Mesenchymal stem cell (in vitro differentiated cells and primary cell): ENCODE results near the gene RAI2.

ENCODE experiments used
- DNase-seq: peaks from one replicate; pipeline ENCODE4 v3.0.0-alpha.2; 2013
- H2AFZ ChIP-seq: one replicate; pipeline ENCODE4 v1.6.1; 2013; ENCODE audit warnings: low read depth, mild to moderate bottlenecking, control low read depth, inconsistent platforms, low read length, moderate library complexity
- H2AK5ac ChIP-seq: 2 replicates; pipeline ENCODE4 v1.6.1; 2013; ENCODE audit warnings: low read length, moderate library complexity, mild to moderate bottlenecking, inconsistent platforms; ENCODE audit not compliant: severe bottlenecking
- H2BK120ac ChIP-seq: one replicate; pipeline ENCODE4 v1.6.1; 2013; ENCODE audit warnings: low read depth, mild to moderate bottlenecking, inconsistent platforms, low read length, moderate library complexity
- H2BK12ac ChIP-seq, 2 experiments: one replicate each; pipeline ENCODE4 v1.6.1; 2013; ENCODE audit warnings: inconsistent platforms in 2 of 2, low read length in 2 of 2, mild to moderate bottlenecking in 2 of 2, moderate library complexity in 2 of 2, control low read depth in 1 of 2
- H2BK15ac ChIP-seq: one replicate; pipeline ENCODE4 v1.6.1; 2013; ENCODE audit warnings: mild to moderate bottlenecking, low read depth, inconsistent platforms; ENCODE audit not compliant: poor library complexity, severe bottlenecking
- H2BK5ac ChIP-seq: 2 replicates; pipeline ENCODE4 v1.6.1; 2013; ENCODE audit warnings: low read depth, mild to moderate bottlenecking, low read length, control low read depth, inconsistent platforms; ENCODE audit not compliant: poor library complexity, severe bottlenecking
- H3K14ac ChIP-seq, 2 experiments: one replicate each; pipeline ENCODE4 v1.6.1; 2013; ENCODE audit warnings: inconsistent platforms in 2 of 2, low read length in 2 of 2, control low read depth in 1 of 2, mild to moderate bottlenecking in 1 of 2, moderate library complexity in 1 of 2
- H3K18ac ChIP-seq, 2 experiments: one replicate each; pipeline ENCODE4 v1.6.1; 2013; ENCODE audit warnings: inconsistent platforms in 2 of 2, low read length in 2 of 2, control low read depth in 1 of 2, low read depth in 1 of 2, mild to moderate bottlenecking in 1 of 2
- H3K23ac ChIP-seq, 2 experiments: one replicate each; pipeline ENCODE4 v1.6.1; 2013; ENCODE audit warnings: inconsistent platforms in 2 of 2, low read length in 2 of 2, mild to moderate bottlenecking in 2 of 2, moderate library complexity in 2 of 2, control low read depth in 1 of 2
- H3K27ac ChIP-seq: 2 replicates; pipeline ENCODE4 v1.5.1; 2013; ENCODE audit warnings: mild to moderate bottlenecking, moderate library complexity, low read length, control low read depth, inconsistent platforms; ENCODE audit not compliant: poor library complexity, severe bottlenecking
- H3K27me3 ChIP-seq, 2 experiments: 2 replicates each; pipeline versions ENCODE4 v1.6.1 to v1.7.0; 2013; ENCODE audit warnings: low read length in 2 of 2, mild to moderate bottlenecking in 2 of 2, moderate library complexity in 2 of 2, control low read depth in 1 of 2, inconsistent platforms in 1 of 2; ENCODE audit not compliant: control insufficient read depth in 1 of 2, insufficient read depth in 1 of 2
- H3K36me3 ChIP-seq, 2 experiments: 2 replicates each; pipeline versions ENCODE4 v1.6.1 to v1.7.0; 2013; ENCODE audit warnings: low read length in 2 of 2, control low read depth in 1 of 2, inconsistent platforms in 1 of 2, low read depth in 1 of 2, mild to moderate bottlenecking in 1 of 2; ENCODE audit not compliant: insufficient read depth in 2 of 2, control insufficient read depth in 1 of 2
- H3K4ac ChIP-seq, 2 experiments: one replicate each; pipeline ENCODE4 v1.6.1; 2013; ENCODE audit warnings: inconsistent platforms in 2 of 2, low read length in 2 of 2, mild to moderate bottlenecking in 2 of 2, moderate library complexity in 2 of 2, control low read depth in 1 of 2, low read depth in 1 of 2
- H3K4me1 ChIP-seq: 2 replicates; pipeline ENCODE4 v1.6.1; 2013; ENCODE audit warnings: low read depth, low read length, control low read depth; ENCODE audit not compliant: control insufficient read depth, insufficient read depth
- H3K4me2 ChIP-seq: 2 replicates; pipeline ENCODE4 v1.6.1; 2013; ENCODE audit warnings: low read length, mild to moderate bottlenecking, inconsistent platforms; ENCODE audit not compliant: poor library complexity, severe bottlenecking
- H3K4me3 ChIP-seq, 2 experiments: 2 replicates each; pipeline versions ENCODE4 v1.5.1 to v1.7.0; 2013; ENCODE audit warnings: low read length in 2 of 2, mild to moderate bottlenecking in 2 of 2, control low read depth in 1 of 2, low read depth in 1 of 2; ENCODE audit not compliant: insufficient read depth in 1 of 2
- H3K79me1 ChIP-seq: replicated peaks from 2 replicates; pipeline ENCODE4 v1.6.1; 2013; ENCODE audit warnings: mild to moderate bottlenecking, control low read depth, low read length, inconsistent platforms; ENCODE audit not compliant: poor library complexity, severe bottlenecking
- H3K9ac ChIP-seq: 2 replicates; pipeline ENCODE4 v1.7.0; 2013; ENCODE audit warnings: mild to moderate bottlenecking, low read length, moderate library complexity
- H3K9me3 ChIP-seq: 2 replicates; pipeline ENCODE4 v1.7.0; 2013; ENCODE audit warnings: mild to moderate bottlenecking, low read length; ENCODE audit not compliant: control insufficient read depth
- H4K8ac ChIP-seq: one replicate; pipeline ENCODE4 v1.6.1; 2013; ENCODE audit warnings: inconsistent platforms, mild to moderate bottlenecking, low read length, moderate library complexity
- H4K91ac ChIP-seq: one replicate; pipeline ENCODE4 v1.6.1; 2013; ENCODE audit warnings: mild to moderate bottlenecking, low read length, inconsistent platforms
- WGBS: methylation state at CpG from one replicate; pipeline ENCODE4 v1.1.7; 2013; ENCODE audit warnings: mixed read lengths; 5-methylcytosine and 5-hydroxymethylcytosine counted together

The RAI2 gene

DNA sequence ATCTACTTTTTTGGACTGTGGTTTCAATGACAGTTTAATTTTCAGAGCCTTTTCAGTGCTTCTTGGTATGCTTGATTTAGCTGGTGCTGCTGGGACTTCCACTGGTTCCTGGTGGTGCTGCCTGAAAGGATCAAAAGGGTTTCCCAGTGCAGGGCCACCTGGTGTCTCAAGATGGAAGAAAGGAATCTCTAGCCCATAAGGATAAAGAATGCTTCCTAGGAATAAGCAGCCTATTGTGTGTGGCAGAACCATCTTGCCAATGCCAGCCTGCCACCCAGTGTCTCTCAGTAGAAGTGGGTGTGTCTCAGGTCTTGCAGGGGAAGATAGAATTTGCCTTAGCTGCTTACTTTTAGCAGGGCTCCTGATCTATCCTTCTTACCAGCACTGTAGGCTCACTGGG, 15.0 kb upstream of the RAI2 start:
- Histone ChIP-seq H2BK120ac (no peak overlapping the region), H3K4me1 (no peaks in the 10 kb centered on the region), H3K27me3 (no peaks in the 10 kb centered on the region), H3K23ac (no peak overlapping the region), H2BK5ac (no peak overlapping the region), H3K27ac (no peak overlapping the region), H4K91ac (no peak overlapping the region), H3K4me2 (no peak overlapping the region), H2BK15ac (no peak overlapping the region), H4K8ac (no peak overlapping the region), H3K79me1 (no peaks in the 10 kb centered on the region), H3K4ac (no peak overlapping the region), H3K36me3 (no peaks in the 10 kb centered on the region), H2AFZ (no peak overlapping the region), H2BK12ac (no peak overlapping the region), H2AK5ac (no peak overlapping the region), H3K4me3 (no peak overlapping the region), H3K9me3 (peaks cover 7% of the 10 kb centered on the region), H3K18ac (no peak overlapping the region), H3K14ac (no peak overlapping the region), H3K9ac (no peak overlapping the region)
- no peak for DNase-seq

DNA sequence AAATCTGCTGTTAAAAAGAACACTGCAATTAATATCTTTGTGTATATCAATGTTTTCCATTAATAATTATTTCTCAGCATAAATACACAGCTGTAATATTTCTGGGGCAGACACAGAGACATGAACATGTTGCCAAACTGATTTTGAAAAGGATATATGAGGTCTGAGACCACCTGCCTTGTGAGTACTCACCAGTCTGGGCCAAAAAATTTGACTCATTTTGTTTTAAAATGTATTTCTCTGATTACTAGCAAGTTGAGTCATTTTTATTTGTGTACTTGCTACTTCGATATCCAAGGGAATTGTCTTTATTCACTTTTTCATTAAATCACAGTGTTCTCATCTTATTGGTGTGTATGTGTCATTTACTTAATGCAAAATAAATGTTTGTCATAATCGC, 8.5 kb upstream of the RAI2 start:
- H3K18ac ChIP-seq = no peak overlapping the region
- no CpG with 5 or more reads among the region's 2 CpGs for WGBS
- H3K14ac ChIP-seq = no peak overlapping the region
- H2AK5ac ChIP-seq = no peak overlapping the region
- no peak overlapping the region for H3K23ac ChIP-seq
- no peak overlapping the region for H4K91ac ChIP-seq
- no peak overlapping the region for H3K4me2 ChIP-seq
- no peak overlapping the region for H3K9ac ChIP-seq
- H3K27ac ChIP-seq = no peak overlapping the region
- no peak overlapping the region for H4K8ac ChIP-seq
- no peak overlapping the region for H2BK15ac ChIP-seq
- H3K36me3 ChIP-seq = no peaks in the 10 kb centered on the region
- H3K79me1 ChIP-seq = no peaks in the 10 kb centered on the region
- no peak overlapping the region for H3K4ac ChIP-seq
- no peak overlapping the region for H3K4me3 ChIP-seq
- H2AFZ ChIP-seq = no peak overlapping the region
- H2BK120ac ChIP-seq = no peak overlapping the region
- H2BK12ac ChIP-seq = no peak overlapping the region
- no peak for DNase-seq
- H3K9me3 ChIP-seq = peaks cover 7% of the 10 kb centered on the region
- no peaks in the 10 kb centered on the region for H3K4me1 ChIP-seq
- H3K27me3 ChIP-seq = peaks cover under 1 to 13% of the 10 kb centered on the region in 2 experiments
- H2BK5ac ChIP-seq = no peak overlapping the region

DNA sequence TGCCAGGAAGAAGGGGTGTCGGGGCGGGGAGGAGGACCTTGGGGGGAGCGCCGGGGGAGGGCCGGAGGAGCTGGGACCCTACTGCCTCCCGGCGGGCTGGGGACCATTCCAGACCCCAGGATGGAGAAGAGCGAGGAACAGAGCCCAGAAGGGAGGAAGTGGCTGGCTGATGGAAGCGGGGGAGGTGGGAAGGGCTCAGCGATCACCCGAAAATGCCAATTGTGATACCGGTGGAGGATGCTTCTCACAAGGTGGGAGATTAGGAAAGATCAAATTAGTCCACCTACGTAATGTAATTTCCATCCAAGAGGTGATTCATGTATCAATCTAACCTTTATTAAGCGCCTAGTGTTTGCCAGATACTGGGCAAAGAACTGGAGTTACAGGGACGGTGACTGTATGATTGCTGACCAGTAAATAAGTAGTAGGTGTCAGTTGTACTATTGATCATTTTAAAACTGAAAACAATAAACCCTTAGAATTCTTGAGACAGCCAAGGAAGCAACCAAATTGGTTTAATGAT, 452 bp upstream of the RAI2 start:
- H3K27ac ChIP-seq = no peak overlapping the region

DNA sequence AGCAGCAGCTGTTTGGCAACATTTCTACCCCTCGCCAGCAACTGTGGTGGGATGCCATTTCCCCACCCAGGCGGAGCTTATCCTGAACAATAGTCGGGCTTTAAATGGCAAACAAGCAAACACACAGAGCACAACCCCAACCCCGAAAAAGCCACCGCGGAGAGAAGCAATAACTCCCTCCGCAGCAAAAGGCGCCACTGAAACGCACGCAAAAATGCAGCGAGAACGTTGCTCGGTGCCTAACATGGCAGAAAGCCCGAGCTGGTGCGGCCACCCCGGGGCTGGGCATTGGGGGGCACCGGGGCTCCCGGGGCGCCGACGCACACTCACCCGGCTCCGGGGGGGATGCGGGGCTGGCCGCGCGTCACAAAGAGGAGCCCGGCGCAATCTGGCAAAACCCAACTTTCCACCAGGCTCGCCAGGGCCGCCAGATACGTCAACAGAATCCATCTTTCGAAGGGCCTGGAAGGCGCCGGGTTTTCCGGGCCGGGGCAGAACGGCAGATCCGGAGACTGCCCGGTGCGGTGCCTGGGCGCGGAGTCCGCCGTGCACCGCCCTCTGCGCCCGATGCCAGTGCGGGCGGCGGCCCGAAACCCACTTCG, 818 bp downstream of the RAI2 start:
- no peak overlapping the region for H4K91ac ChIP-seq
- peaks cover 11% of the 10 kb centered on the region for H3K4me1 ChIP-seq
- no peaks in the 10 kb centered on the region for H3K36me3 ChIP-seq
- H3K27me3 ChIP-seq = peaks cover 62 to 81% of the 10 kb centered on the region in 2 experiments
- H2AK5ac ChIP-seq = no peak overlapping the region
- H3K4me2 ChIP-seq = peak overlapping the region; percentile 48
- H2BK5ac ChIP-seq = no peak overlapping the region
- no peak overlapping the region for H3K4ac ChIP-seq
- H3K9me3 ChIP-seq = no peaks in the 10 kb centered on the region
- H3K14ac ChIP-seq = no peak overlapping the region
- peak; percentile 0 for DNase-seq
- WGBS = 1% methylated on average over 29 of the region's 53 CpGs
- peak overlapping the region; percentile 49 to 75 for H3K4me3 ChIP-seq
- H3K27ac ChIP-seq = no peak overlapping the region
- no peak overlapping the region for H3K18ac ChIP-seq
- no peak overlapping the region for H2BK15ac ChIP-seq
- no peak overlapping the region for H2BK120ac ChIP-seq
- no peak overlapping the region for H4K8ac ChIP-seq
- no peak overlapping the region for H2AFZ ChIP-seq
- no peak overlapping the region for H2BK12ac ChIP-seq
- peak overlapping the region; percentile 70 for H3K9ac ChIP-seq
- H3K23ac ChIP-seq = no peak overlapping the region
- no peaks in the 10 kb centered on the region for H3K79me1 ChIP-seq

More for the DNA sequence above, 452 bp upstream of the RAI2 start:
- H3K9me3 ChIP-seq = no peaks in the 10 kb centered on the region
- H4K91ac ChIP-seq = no peak overlapping the region
- H2BK120ac ChIP-seq = no peak overlapping the region
- peaks cover 11% of the 10 kb centered on the region for H3K4me1 ChIP-seq
- no peak overlapping the region for H2BK5ac ChIP-seq
- 0% methylated on average over 5 of the region's 15 CpGs for WGBS
- H2BK15ac ChIP-seq = no peak overlapping the region
- no peak overlapping the region for H3K18ac ChIP-seq
- no peak overlapping the region for H2AK5ac ChIP-seq
- no peak overlapping the region for H3K9ac ChIP-seq
- H3K4ac ChIP-seq = no peak overlapping the region
- DNase-seq = no peak
- H2AFZ ChIP-seq = no peak overlapping the region
- H3K27me3 ChIP-seq = peaks cover 54 to 78% of the 10 kb centered on the region in 2 experiments
- H3K23ac ChIP-seq = no peak overlapping the region
- H3K14ac ChIP-seq = no peak overlapping the region
- no peak overlapping the region for H3K4me3 ChIP-seq
- no peak overlapping the region for H2BK12ac ChIP-seq
- peak overlapping the region; percentile 68 for H3K4me2 ChIP-seq
- H4K8ac ChIP-seq = no peak overlapping the region
- H3K36me3 ChIP-seq = no peaks in the 10 kb centered on the region
- H3K79me1 ChIP-seq = no peaks in the 10 kb centered on the region
